Neural progenitor cell (in vitro differentiated cells): Measurements from ENCODE around the gene NCOR2. TPM values are rescaled to one million over a fixed set of nuclear protein-coding genes. Genes with fewer than 3 reads are reported as not detected.

Experiments used
- DNase-seq: peaks from one replicate; pipeline ENCODE4 v3.0.0-alpha.2; 2016; ENCODE audit warnings: low spot score
- H2AFZ ChIP-seq: fragments of 200-600 bp; sonication (generic); replicated peaks from 2 replicates; pipeline ENCODE4 v1.6.1; 2016; ENCODE audit warnings: antibody characterized with exemption
- H3F3A ChIP-seq: fragments of 200-600 bp; sonication (generic); 2 replicates; pipeline ENCODE4 v1.6.1; 2016; ENCODE audit warnings: antibody characterized with exemption, low read depth
- H3K27ac ChIP-seq: fragments of 200-600 bp; sonication (generic); 2 replicates; pipeline ENCODE4 v1.5.1; 2016; ENCODE audit warnings: mild to moderate bottlenecking
- H3K27me3 ChIP-seq: fragments of 200-600 bp; sonication (generic); 2 replicates; pipeline ENCODE4 v1.6.1; 2016; ENCODE audit warnings: mild to moderate bottlenecking, moderate library complexity
- H3K36me3 ChIP-seq: fragments of 200-600 bp; sonication (generic); 2 replicates; pipeline ENCODE4 v1.5.1; 2016
- H3K4me1 ChIP-seq: fragments of 200-600 bp; sonication (generic); 2 replicates; pipeline ENCODE4 v1.6.1; 2016; ENCODE audit warnings: mixed run types
- H3K4me2 ChIP-seq: fragments of 200-600 bp; sonication (generic); 2 replicates; pipeline ENCODE4 v1.6.1; 2016
- H3K4me3 ChIP-seq: fragments of 200-600 bp; sonication (generic); 2 replicates; pipeline ENCODE4 v1.5.1; 2016
- H3K79me2 ChIP-seq: fragments of 200-600 bp; sonication (generic); 2 replicates; pipeline ENCODE4 v1.6.1; 2016; ENCODE audit warnings: low read depth
- H3K9ac ChIP-seq: fragments of 200-600 bp; sonication (generic); 2 replicates; pipeline ENCODE4 v1.6.1; 2016
- H3K9me3 ChIP-seq: fragments of 200-600 bp; sonication (generic); 2 replicates; pipeline ENCODE4 v1.5.1; 2016; ENCODE audit warnings: low read depth
- H4K20me1 ChIP-seq: fragments of 200-600 bp; sonication (generic); 2 replicates; pipeline ENCODE4 v1.6.1; 2016; ENCODE audit warnings: low read depth
- H3K27ac Mint-ChIP-seq: 3 replicates; pipeline ENCODE4 v1.8.0; 2021; ENCODE audit warnings: mixed read lengths
- H3K27me3 Mint-ChIP-seq: 2 replicates; pipeline ENCODE4 v1.8.0; 2022; ENCODE audit warnings: low read depth, mild to moderate bottlenecking, inconsistent platforms, moderate library complexity, mixed read lengths; ENCODE audit not compliant: insufficient read depth
- H3K36me3 Mint-ChIP-seq: 3 replicates; pipeline ENCODE4 v1.8.0; 2021; ENCODE audit warnings: mixed read lengths
- H3K4me1 Mint-ChIP-seq: 3 replicates; pipeline ENCODE4 v1.8.0; 2021; ENCODE audit warnings: mixed read lengths
- H3K4me3 Mint-ChIP-seq: 3 replicates; pipeline ENCODE4 v1.8.0; 2021; ENCODE audit warnings: mild to moderate bottlenecking, moderate library complexity, mixed read lengths
- H3K9me3 Mint-ChIP-seq: 3 replicates; pipeline ENCODE4 v1.8.0; 2020; ENCODE audit warnings: mixed read lengths
- EZH2 ChIP-seq: fragments of 200-600 bp; sonication (generic); IDR thresholded peaks from 2 replicates; pipeline ENCODE4 v1.6.1; 2017; ENCODE audit warnings: antibody characterized with exemption, mild to moderate bottlenecking, moderate library complexity
- EZH2phosphoT487 ChIP-seq: fragments of 200-600 bp; sonication (generic); IDR thresholded peaks from 2 replicates; pipeline ENCODE4 v1.6.1; 2017; ENCODE audit warnings: antibody characterized with exemption
- total RNA-seq: library from RNA; depleted of rRNA; stranded (reverse); fragments of >200 nt; gene quantifications from 2 replicates; pipeline ENCODE4 v1.2.3, GENCODE V29; 2015; ENCODE audit warnings: low replicate concordance
- TF ChIP-seq, protein P1 (sequence below): fragments of 200-600 bp; sonication (generic); IDR thresholded peaks from 2 replicates; pipeline ENCODE4 v1.5.1; 2017; ENCODE audit warnings: antibody characterized with exemption, mild to moderate bottlenecking

NCOR2 gene
- total RNA-seq: 14.3 and 18.0 TPM in 2 replicates

DNA sequence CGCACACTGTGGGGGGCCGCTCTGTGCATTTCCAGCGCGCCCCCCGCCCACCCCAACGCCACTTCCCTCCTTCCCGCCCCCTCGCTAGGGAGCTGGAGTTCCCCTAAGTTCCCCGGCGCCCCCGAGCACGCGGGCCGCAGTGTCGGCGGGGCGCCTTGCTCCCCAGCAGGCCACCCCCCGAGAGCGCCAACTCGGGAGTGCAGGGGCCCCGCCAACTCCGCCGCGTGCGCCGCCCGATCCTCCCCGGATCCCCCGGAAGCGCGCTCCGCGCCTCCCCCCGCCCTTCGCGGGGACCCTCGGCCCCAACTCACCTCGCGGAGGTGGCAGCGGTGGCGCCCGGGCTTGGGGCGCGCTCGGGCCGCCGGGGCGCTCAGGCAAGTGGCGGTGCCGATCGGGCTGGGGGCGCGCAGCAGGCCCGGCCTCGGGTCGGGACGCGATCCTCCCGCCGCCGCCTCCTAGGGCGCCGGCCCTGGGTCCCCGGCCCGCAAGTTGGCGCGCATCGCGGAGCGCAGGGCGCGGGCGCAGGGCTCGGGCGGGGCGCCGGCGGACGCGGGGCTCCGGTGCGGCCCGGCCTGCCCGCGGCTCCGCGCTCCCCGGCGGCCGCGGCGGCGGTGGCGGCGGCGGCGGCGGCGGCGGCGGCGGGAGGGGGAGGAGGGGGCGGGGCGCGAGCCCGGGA is at the start of gene NCOR2:
TSS of gene NCOR2 (minus strand) at position 616 of the 676 bp plus-strand sequence. CDS start 72,361 bp downstream, outside the sequence.
- no peaks in the 10 kb centered on the region for H3K27me3 ChIP-seq
- H3K36me3 Mint-ChIP-seq: no peaks in the 10 kb centered on the region
- peak within 1 kb of the TSS; percentile 81 for H2AFZ ChIP-seq
- peaks cover 38% of the 10 kb centered on the region for H3K4me1 ChIP-seq
- peak within 1 kb of the TSS; percentile 7 for H3K27ac ChIP-seq
- no peak for TF ChIP-seq EZH2phosphoT487
- no peak for TF ChIP-seq EZH2
- TF ChIP-seq, protein P1, sequence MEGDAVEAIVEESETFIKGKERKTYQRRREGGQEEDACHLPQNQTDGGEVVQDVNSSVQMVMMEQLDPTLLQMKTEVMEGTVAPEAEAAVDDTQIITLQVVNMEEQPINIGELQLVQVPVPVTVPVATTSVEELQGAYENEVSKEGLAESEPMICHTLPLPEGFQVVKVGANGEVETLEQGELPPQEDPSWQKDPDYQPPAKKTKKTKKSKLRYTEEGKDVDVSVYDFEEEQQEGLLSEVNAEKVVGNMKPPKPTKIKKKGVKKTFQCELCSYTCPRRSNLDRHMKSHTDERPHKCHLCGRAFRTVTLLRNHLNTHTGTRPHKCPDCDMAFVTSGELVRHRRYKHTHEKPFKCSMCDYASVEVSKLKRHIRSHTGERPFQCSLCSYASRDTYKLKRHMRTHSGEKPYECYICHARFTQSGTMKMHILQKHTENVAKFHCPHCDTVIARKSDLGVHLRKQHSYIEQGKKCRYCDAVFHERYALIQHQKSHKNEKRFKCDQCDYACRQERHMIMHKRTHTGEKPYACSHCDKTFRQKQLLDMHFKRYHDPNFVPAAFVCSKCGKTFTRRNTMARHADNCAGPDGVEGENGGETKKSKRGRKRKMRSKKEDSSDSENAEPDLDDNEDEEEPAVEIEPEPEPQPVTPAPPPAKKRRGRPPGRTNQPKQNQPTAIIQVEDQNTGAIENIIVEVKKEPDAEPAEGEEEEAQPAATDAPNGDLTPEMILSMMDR: peak; percentile 35
- no peaks in the 10 kb centered on the region for H3K27me3 Mint-ChIP-seq
- H3K9ac ChIP-seq: peak within 1 kb of the TSS; percentile 61
- no peaks in the 10 kb centered on the region for H3K9me3 ChIP-seq
- peak; percentile 85 for DNase-seq
- H3F3A ChIP-seq: peaks cover 62% of the 10 kb centered on the region
- H3K36me3 ChIP-seq: no peaks in the 10 kb centered on the region
- H3K4me3 ChIP-seq: peak within 1 kb of the TSS; percentile 79
- H4K20me1 ChIP-seq: peaks cover 47% of the 10 kb centered on the region
- peaks cover 41% of the 10 kb centered on the region for H3K4me1 Mint-ChIP-seq
- H3K9me3 Mint-ChIP-seq: no peaks in the 10 kb centered on the region
- H3K27ac Mint-ChIP-seq: peak within 1 kb of the TSS; percentile 95
- H3K4me3 Mint-ChIP-seq: peak within 1 kb of the TSS; percentile 93
- peaks cover 50% of the 10 kb centered on the region for H3K79me2 ChIP-seq
- peak within 1 kb of the TSS; percentile 100 for H3K4me2 ChIP-seq

DNA sequence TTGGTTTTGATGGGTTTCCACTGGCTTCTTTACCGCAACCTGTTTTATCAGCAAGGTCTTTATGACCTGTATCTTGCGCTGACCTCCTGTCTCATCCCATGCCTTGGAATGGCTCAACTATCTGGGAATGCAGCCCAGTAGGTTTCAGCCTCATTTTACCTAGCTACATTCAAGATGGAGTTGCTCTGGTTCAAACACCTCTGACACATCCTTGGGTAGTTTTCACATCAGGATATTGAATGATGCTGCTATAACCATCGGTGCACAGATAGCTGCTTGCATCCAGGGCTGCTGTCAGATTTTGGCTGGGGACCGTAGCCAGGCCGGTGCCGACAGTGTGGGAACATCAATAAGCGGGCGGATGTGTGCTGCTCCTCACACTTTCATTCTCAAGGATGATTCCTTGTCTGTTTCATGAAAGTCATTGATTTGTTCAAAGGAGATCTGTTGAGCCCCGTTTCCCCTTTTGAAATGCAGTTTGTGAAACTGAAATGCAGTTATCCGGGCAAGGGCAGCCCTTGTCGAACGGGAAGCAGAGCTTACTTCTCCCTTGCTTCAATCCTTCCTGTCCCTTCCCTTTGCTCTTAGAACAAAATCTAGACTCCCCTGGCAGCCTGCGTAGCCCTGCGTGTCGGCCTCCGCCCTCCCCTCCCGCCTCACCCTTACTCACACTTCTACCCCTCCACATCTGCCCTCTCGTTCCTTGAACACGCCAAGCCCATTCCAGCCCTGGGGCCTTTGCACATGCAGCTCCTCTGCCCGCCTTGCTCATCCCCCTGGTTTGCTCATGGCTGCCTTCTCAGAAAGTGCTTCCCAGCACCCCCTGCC is 49.2 kb upstream of the NCOR2 start:
- H3K4me1 ChIP-seq: peaks cover 4% of the 10 kb centered on the region
- Mint-ChIP-seq H3K36me3 (no peaks in the 10 kb centered on the region), H3K27ac (peak overlapping the region; percentile 64), H3K9me3 (no peaks in the 10 kb centered on the region), H3K4me3 (no peak overlapping the region), H3K4me1 (peaks cover 10% of the 10 kb centered on the region), H3K27me3 (peaks cover 13% of the 10 kb centered on the region)
- H3F3A ChIP-seq: no peaks in the 10 kb centered on the region
- H3K4me3 ChIP-seq: no peak overlapping the region
- H3K27me3 ChIP-seq: no peaks in the 10 kb centered on the region
- H3K79me2 ChIP-seq: no peaks in the 10 kb centered on the region
- no peak overlapping the region for H3K9ac ChIP-seq
- no peak overlapping the region for H3K4me2 ChIP-seq
- H4K20me1 ChIP-seq: no peaks in the 10 kb centered on the region
- H3K27ac ChIP-seq: no peak overlapping the region
- H3K36me3 ChIP-seq: no peaks in the 10 kb centered on the region
- H2AFZ ChIP-seq: no peak overlapping the region
- DNase-seq: no peak
- TF ChIP-seq EZH2phosphoT487 (no peak), EZH2 (no peak)
- TF ChIP-seq, protein P1: no peak
- H3K9me3 ChIP-seq: no peaks in the 10 kb centered on the region

DNA sequence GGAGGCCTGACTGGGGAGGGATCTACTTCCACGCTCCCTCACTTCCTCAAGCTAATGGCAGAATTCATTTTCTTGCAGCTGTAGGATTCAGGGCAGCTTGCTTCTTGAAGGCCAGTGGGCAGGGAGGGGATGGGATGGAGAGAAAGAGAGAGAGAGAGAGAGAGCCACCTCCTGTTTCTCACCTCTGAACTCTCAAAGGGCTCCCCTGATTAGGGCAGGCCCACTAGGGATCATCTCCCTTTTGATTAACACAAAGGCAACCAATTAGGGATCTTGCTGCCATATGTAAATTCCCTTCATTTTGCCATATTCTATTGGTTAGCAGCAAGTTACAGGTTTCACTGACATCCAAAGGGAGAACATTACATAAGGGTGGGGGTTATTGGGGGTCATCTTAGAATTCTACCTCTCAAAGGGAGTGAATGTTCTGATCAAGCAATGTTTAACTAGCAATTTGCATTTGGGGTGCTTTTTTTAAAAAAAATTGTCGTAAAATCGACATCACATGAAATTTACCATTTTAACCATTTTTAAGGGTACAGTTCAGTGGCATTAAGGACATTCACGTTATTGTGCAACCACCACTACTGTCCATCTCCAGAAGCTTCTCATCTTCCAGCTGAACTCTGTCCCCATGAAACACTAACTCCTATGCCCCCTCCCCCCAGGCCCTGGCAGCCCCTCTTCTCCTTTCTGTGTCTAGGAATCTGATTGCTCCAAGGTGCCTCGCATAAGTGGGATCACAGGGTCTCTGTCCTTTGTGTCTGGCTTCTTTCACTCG is 47.3 kb upstream of the NCOR2 start:
- Histone ChIP-seq H3K4me2 (no peak overlapping the region), H3K27me3 (no peaks in the 10 kb centered on the region), H2AFZ (no peak overlapping the region), H3K79me2 (no peaks in the 10 kb centered on the region), H4K20me1 (no peaks in the 10 kb centered on the region), H3K9me3 (no peaks in the 10 kb centered on the region), H3K36me3 (no peaks in the 10 kb centered on the region), H3K4me1 (peaks cover 4% of the 10 kb centered on the region), H3K9ac (no peak overlapping the region), H3F3A (no peaks in the 10 kb centered on the region), H3K27ac (no peak overlapping the region), H3K4me3 (no peak overlapping the region)
- no peak for DNase-seq
- H3K27me3 Mint-ChIP-seq: peaks cover 13% of the 10 kb centered on the region
- no peaks in the 10 kb centered on the region for H3K36me3 Mint-ChIP-seq
- no peak overlapping the region for H3K4me3 Mint-ChIP-seq
- TF ChIP-seq, protein P1: no peak
- H3K9me3 Mint-ChIP-seq: no peaks in the 10 kb centered on the region
- H3K4me1 Mint-ChIP-seq: peaks cover 8% of the 10 kb centered on the region
- H3K27ac Mint-ChIP-seq: no peak overlapping the region
